HG03066 (cell line): ENCODE data around the gene CYP27B1.

Experiments used
- ATAC-seq: cut with Tn5 transposase; IDR thresholded peaks from one replicate; pipeline ENCODE4 v1.9.1; 2021; ENCODE audit warnings: low read depth; ENCODE audit not compliant: unreplicated experiment

CYP27B1 gene

DNA sequence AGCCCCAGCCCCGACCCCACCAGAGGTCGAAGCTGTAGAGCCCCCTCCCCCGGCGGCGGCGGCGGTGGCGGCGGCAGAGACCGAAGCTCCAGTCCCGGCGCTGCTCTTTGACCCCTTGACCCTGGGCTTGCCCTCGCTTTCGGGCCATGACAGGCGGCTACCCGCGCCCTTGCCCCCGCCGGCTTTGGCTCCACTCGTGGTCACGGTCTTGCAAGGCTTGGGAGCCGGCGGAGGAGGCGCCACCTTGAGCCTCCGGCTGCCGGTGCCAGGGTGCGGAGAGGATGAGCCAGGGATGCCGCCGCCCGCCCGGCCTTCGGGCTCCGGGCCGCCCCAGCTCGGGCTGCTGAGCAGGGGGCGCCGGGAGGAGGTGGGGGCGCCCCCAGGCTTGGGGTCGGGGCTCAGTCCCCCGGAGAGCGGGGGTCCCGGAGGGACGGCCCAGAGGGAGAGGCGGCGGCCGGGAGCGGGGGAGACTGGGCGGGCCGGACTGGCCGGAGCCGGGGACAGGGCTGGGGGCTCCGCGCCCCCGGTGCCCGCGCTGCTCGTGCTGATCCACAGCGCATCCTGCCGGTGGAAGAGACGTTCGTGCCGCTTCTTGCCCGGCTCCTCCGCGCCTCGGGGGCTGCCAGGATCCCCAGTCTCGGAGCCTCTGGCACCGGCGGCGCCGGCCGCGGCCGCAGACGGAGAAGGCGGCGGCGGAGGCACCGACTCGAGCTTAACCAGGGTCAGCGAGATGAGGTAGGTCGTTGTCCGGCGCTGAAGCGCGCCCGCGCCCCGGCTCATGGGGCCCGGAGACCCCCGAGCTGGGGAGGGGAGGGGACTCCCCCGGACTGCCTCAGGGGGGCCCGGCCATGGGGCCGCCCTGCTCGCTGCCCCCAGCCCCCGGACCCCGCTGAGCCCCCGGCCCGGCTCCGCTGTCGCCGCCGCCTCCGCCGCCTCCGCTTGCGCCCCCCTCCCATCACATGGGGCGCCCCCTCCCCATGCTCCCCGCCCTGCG, 29.1 kb downstream of the CYP27B1 start:
- ATAC-seq = no peak

DNA sequence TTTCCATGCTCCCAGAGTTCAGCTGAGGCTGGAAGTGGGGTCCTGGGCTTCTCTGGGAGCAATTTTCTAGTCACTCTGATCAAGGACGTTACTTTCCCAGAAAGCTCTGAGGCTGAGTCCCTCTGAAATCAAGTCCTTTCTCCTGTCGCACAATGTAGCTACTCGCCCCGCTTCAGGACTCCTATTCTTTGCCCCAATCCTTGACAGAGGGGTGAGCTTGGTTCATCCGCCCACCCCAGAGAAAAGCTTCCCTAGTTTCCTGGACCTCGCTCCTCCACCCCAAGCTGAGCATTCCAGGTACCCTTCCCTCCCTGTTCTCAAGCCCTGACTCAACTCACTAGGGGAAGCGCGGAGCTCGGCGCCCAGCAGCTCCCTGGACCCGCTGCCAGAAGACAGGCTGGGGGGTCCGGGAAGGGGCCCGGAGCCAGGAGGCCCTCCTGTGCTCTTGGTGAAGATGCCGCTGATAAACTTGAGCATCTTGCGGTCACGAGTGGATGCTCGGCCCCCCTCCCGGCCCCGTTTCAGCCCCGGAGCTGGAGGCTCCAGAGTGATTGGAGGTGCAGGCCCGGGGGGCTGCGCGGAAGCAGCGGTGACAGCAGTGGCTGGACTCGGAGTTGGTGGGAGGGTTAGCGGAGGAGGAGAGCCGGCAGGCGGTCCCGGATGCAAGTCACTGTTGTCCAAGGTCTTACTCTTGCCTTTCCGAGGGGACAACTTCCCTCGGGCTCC, 30.0 kb downstream of the CYP27B1 start:
- no peak for ATAC-seq

GRCh38 chr12:57735952-57736740, 30.7 kb downstream of the CYP27B1 start:
- no peak for ATAC-seq

GRCh38 chr12:57735198-57735855, 31.6 kb downstream of the CYP27B1 start:
- ATAC-seq = no peak

- no peak for ATAC-seq
Measured at GRCh38 chr12:57734591-57734990, 32.3 kb downstream of the CYP27B1 start.

GRCh38 chr12:57733928-57734327, 33.0 kb downstream of the CYP27B1 start:
- ATAC-seq = no peak

DNA sequence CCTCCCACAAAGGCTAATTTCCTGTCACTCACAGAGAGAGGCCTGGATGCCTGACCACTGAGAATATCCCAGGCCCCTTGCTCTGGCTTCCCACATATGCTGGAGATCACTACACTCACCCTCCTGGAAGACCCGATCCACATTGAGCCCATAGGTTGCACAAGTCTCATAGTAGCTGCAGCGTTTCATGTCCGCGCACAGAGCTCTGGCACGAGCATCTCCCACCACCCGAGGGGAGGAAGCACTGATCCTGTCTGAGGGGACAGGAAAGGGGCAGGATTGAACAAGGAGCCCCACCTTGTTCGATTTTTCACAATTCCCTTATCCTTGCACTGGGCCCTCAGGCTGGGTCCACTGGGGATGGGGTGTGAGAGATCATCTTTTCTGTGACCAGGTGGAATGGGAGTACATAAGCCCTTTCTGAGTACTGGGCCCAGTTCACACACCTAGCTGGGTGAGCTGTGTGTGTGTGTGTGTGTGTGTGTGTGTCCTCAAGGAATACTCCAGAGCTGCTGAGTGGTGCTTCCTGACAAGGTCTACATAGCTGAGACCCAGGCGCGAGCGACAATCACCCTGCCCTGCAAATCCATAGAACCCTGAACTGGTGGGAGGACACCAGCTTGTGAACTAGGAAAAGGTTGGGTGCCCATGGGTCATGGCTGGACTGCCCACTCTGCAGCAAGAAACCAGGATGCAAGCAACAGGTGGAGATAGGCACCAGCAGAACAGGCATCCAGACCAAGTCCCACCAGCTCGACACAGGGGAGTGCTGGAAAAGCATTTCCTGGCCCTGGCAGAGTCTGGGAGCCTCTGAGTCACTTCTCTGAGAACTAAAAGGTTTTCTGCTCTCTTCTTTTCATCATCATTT, 33.9 kb downstream of the CYP27B1 start:
- no peak for ATAC-seq

DNA sequence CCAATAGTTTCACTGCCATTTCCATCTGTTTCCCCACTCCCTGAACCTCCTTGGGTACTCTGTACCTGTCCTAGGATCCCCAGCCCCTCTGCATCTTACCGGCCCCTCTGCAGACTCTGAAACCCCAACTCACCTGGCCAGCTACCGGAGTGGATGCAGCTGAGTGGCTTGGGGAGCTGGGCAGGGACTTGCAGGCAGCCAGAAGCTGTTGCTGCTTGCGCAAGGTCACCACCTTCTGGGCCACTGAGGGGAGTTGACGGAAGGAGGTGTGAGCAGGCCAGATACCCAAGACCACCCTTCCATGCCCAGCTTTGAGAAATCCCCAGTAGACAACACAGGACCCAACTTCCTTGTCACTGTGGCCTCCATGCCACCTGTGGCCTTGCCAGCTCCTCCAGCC, 34.6 kb downstream of the CYP27B1 start:
- ATAC-seq = no peak

DNA sequence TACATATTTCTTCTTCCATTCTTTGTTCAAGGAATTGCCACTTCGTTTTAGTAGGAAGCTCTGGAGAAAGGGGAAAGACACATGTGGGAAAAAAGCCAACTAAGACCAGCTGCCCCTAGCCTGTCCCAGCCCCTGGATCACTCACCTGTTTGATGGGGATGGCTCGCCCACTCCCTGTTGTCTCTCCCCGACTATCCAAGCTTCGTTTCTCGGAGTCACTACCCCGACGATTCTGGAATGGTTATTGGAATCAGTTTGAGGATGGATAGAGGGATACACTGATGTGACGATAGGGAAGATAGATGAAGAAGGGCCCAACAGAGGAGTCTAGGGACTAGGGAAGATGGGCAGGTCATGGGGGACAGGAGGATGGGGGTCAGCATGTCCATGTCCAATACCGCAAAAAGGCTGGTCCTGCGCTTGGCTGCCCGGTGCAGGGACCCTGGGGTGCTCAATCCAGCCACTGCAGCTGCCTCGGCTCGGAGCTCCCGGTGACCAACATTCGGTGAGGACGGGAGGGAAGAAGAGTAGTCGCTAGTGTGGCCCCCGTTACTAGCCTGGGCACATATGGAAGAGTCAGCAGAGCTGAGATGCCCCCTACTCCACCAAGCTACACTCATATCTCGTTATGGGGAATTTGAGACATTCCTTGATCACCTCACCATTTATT, 35.3 kb downstream of the CYP27B1 start:
- ATAC-seq = no peak

- ATAC-seq = no peak
Measured at GRCh38 chr12:57730336-57731067, 36.4 kb downstream of the CYP27B1 start.

DNA sequence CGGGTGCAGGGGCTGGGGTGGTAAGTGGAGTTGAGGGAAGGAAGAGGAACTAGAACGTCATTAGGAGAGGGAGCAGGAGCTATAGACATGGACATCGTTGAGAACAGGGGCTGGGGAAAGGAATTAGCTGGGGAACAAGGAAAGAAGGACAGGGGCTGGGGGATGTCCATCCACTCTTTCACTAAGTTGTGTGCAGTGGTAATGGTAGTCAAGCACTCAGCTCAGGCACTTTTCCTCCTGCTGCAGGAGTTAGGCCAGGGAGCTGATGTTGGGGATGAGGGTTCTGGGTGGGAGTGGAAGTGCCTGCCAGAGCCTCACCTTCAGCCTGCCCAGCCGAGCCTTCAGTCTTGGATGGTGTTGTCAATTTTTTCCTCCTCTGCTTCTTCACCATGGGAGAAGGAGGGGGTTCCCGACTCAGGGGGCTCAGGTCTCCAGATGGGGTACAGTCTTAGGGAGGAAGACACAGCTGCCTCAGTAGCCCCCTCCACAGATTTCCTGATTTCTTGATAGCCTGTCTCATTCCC, 37.5 kb downstream of the CYP27B1 start:
- no peak for ATAC-seq

GRCh38 chr12:57727758-57728395, 39.0 kb downstream of the CYP27B1 start:
- no peak for ATAC-seq

DNA sequence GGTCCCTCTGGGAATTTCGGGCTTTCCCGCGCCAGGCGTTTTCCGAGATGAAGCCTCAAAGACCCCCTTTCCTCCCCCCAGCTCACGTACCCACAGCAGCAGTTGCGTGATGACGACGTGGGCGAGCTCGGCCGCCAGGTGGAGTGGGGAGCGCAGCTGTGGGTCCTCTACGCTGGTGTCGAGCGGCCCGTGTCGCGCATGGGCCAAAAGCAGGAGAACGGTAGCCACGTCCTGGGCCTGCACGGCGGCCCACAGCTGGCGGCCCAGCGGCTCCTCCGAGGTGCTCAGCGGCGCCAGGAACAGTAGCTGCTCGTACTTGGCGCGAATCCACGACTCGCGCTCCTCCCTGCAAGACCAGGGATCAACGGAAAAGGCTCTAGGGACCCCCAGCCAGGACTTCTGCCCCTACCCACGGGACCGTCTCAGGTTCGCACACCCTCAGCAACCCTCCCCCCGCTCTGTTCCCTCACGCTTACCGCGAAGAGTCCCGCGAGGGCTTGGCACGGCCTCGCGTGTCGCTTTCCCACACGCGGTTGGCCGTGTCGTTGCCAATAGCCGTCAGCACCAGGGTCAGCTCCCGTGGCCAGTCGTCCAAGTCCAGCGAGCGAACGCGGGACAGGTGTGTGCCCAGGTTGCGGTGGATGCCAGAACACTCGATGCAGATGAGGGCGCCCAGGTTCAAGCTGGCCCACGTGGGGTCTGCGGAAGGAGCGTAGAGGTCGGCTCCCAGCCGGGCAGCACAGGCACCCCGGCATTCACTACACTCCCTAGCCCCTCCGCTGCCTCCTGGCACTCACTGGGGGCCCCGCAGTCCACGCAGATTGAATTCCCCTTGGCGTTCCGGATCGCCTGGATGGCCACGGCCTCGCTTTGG, 39.8 kb downstream of the CYP27B1 start:
- no peak for ATAC-seq

DNA sequence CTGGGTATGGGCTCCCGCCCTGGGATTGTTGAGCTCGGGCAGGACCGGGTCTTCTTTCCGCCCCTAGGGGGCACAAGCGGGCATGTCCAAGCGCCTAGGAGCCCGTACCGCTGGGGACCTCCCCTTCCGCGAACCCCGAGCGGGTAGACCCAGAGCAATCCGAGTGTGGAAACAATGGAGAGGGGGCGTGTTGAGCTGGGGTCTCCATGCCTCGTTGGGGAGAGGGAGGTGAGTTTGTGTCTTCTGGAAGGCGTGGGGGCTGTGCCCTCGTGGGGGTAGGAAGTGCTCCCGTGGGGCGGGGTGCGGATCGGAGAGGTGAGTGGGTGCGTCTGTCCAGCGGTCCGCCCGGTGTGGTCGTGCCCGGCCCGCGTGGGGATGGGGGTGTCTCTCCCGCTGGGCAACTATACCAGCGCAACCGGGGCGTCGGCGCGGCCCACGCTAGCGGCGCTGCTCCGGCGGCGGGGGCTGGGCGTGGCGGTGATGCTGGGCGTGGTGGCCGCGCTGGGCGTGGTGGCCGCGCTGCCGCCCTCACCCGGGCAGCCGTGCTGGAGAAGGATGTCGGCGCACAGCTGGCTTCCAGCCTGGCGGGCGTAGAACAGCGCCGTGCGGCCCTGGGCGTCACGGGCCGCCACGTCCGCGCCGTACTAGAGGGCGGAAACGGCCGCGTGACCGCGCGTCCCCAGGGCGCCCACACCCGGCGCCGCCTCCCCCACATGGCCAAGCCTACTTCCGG, 40.6 kb downstream of the CYP27B1 start:
- ATAC-seq = no peak

DNA sequence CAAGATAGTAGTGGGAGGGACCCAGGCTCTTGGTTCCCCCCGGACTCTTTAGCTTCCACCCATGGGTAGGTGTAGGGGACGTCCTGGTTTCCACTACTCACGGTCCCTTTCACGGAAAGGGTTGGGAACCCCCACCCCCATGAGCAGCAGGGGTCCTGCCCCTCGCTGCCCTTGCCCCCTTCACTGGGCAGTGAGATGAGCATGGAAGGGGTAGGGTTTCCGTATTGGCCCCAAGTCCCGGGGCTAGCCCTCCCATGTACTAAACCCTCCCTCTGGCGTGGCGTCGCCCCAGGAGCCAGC, 41.1 kb downstream of the CYP27B1 start:
- no peak for ATAC-seq
